Stimulated activated CD8-positive, alpha-beta memory T cell treated with anti-CD3 and anti-CD28 coated beads, Interleukin-12 subunit alpha, Interleukin-12 subunit beta, amount 100 ng/mL, for 24 hours (primary cell): ENCODE results near the gene PRL.

Experiments used
- DNase-seq: peaks from one replicate; pipeline ENCODE4 v3.0.0-alpha.2; 2020; ENCODE audit errors: extremely low read depth

Gene PRL

GRCh38 chr6:22296936-22297335, at the start of gene PRL:
TSS of gene PRL (minus strand) at chr6:22297036. CDS start at chr6:22296982, 54 bp downstream.
- DNase-seq: no peak

- no peak for DNase-seq
These were observed 47.0 kb upstream of the PRL start for GRCh38 chr6:22343864-22344263.

- DNase-seq: no peak
These were observed 37.9 kb upstream of the PRL start for GRCh38 chr6:22334778-22335177.

- DNase-seq: no peak
These were observed 37.0 kb upstream of the PRL start for GRCh38 chr6:22333802-22334201.

GRCh38 chr6:22332711-22333110, 35.9 kb upstream of the PRL start:
- DNase-seq: no peak

GRCh38 chr6:22332216-22332615, 35.4 kb upstream of the PRL start:
- no peak for DNase-seq

- no peak for DNase-seq
These were observed 34.1 kb upstream of the PRL start for GRCh38 chr6:22330941-22331340.

GRCh38 chr6:22328474-22328873, 31.6 kb upstream of the PRL start:
- DNase-seq: no peak

GRCh38 chr6:22327881-22328280, 31.0 kb upstream of the PRL start:
- no peak for DNase-seq

GRCh38 chr6:22326500-22326899, 29.7 kb upstream of the PRL start:
- no peak for DNase-seq

GRCh38 chr6:22325481-22325880, 28.6 kb upstream of the PRL start:
- DNase-seq: no peak

GRCh38 chr6:22323848-22324247, 27.0 kb upstream of the PRL start:
- DNase-seq: no peak

GRCh38 chr6:22322103-22323030, 25.5 kb upstream of the PRL start:
- DNase-seq: no peak

GRCh38 chr6:22320750-22321149, 23.9 kb upstream of the PRL start:
- DNase-seq: no peak

- DNase-seq: no peak
These were observed 21.6 kb upstream of the PRL start for GRCh38 chr6:22318404-22318803.

- DNase-seq: no peak
These were observed 17.0 kb upstream of the PRL start for GRCh38 chr6:22313796-22314195.

GRCh38 chr6:22308939-22309338, 12.1 kb upstream of the PRL start:
- DNase-seq: no peak

GRCh38 chr6:22306741-22307466, 10.1 kb upstream of the PRL start:
- no peak for DNase-seq

- DNase-seq: no peak
These were observed 6.0 kb upstream of the PRL start for GRCh38 chr6:22302838-22303237.

- DNase-seq: no peak
These were observed 3.6 kb upstream of the PRL start for GRCh38 chr6:22300273-22300998.

GRCh38 chr6:22298475-22298890, 1.6 kb upstream of the PRL start:
- no peak for DNase-seq

- no peak for DNase-seq
These were observed 769 bp downstream of the PRL start for GRCh38 chr6:22296067-22296466.
